ENCODE results near the gene CCDC74B.
"Not testable (repeated sequence)": the region's sequence is repeated elsewhere in the genome, so short reads cannot be mapped to it uniquely, and the experiment has no call there.

CCDC74B gene

GRCh38 chr2:130143266-130144039 is 1.5 kb downstream of the CCDC74B start:
- DNase-seq, result not testable (repeated sequence)

- DNase-seq, result not testable (repeated sequence)
Observed at GRCh38 chr2:130142396-130143265, 2.3 kb downstream of the CCDC74B start.

- DNase-seq, result not testable (repeated sequence)
Observed at GRCh38 chr2:130141645-130142370, 3.1 kb downstream of the CCDC74B start.

- DNase-seq, result not testable (repeated sequence)
Observed at GRCh38 chr2:130141002-130141401, 3.9 kb downstream of the CCDC74B start.

- DNase-seq, result not testable (repeated sequence)
Observed at GRCh38 chr2:130140516-130140915, 4.4 kb downstream of the CCDC74B start.

DNA sequence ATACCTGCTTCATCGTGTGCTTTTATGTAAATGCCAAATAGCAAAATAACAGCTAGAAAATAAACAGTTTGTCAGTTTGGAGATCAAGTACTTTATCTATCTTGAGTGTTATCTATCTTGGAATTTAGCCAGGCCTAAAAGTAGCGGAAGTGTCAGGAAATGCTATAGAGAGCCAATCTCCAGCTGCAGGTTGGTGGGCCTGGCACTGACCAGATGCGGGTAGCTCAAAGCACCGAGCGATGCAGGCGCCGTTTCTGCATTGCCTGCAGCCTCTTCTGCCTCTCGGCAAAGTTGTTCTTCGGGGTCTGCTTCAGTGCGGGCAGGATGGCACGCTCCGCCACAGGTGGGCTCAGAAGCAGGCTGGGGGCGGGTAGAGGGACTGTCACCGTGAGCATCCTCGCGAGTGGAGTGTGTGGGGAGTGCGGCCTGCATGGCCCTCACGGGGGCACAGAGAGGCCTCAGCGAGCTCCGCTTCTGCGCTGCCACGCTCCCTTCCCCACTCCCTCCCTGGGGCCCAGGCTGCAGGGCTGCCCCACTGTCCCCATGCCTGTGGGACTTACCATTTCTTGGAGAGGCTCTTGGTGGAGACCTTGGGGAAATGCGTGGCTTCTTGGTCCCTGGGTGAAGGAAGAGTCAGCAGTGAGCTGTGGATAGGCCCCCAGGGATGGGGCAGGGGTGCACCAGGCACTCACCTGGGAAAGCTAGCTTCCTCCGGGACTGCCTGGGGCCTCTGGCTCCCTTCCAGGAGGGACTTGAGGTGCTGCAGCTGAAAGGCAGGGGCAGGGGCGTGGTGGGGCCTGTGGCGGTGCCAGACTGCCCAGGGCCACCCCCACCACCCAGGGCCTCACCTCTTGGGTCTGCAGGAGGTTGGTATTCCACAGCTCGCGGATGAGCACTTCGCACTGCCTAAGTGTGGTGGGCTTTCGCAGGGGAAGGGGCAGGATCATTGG is 5.3 kb downstream of the CCDC74B start:
- not testable (repeated sequence) for DNase-seq

DNA sequence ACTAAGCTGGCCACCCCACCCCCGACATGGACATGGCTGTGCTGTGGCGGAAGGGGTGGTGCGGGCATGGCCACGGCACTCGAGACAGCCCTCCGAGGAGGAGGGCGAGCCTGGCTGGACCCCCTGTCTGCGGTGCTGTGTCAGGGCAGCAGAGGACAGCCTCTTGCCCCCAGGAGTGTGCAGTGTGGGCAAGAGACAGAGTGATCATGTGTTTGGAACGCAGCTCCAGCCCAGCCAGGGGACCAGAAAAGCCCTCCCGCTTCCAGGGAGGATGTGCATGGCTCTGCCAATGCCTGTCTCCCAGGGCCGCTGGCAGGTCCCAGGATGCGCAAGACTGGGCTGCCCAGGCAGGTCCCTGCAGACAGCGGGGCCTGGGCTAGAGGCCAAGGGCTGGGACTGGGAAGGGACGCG is 6.1 kb downstream of the CCDC74B start:
- not testable (repeated sequence) for DNase-seq

GRCh38 chr2:130138326-130138725 is 6.6 kb downstream of the CCDC74B start:
- DNase-seq, result not testable (repeated sequence)

DNA sequence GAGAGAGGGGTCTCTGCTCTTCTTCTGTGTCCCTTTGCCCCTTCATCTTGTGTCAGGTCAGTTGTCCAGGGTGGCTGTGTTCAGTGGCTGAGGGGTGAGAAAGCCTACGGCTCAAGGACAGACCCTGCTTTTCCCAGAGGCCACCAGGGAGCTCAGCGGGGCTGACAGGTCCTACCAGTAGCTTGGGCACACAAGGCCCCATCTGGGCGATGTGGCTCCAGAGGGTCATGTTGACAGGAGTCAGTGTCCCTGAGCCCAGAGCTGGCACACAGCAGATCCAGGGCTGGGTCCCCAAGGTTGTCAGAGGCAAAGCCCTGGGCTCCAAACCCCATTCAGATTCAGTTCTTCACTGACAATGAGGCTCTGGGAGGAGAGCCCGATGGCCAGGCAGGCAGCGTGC is 7.8 kb downstream of the CCDC74B start:
- DNase-seq, result not testable (repeated sequence)

DNA sequence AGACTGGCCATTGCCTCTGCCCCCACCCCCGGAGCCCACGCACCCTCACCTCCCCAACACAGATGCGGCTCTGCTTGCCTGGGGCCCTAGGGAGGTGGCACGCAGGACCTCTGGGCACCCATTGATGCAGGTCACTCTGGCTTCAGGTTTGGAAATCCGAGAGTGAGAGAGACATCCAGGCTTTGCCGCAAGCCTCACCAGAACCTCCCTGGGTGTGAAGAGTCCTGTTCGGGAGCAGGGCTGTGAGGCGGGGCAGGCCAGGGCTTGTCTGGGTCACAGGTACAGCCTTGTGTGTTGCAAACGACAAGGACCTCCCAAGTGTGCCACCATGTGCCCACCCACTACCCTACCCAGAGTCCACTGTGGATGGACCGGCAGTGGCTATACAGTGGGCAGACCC is 8.4 kb downstream of the CCDC74B start:
- not testable (repeated sequence) for DNase-seq

DNA sequence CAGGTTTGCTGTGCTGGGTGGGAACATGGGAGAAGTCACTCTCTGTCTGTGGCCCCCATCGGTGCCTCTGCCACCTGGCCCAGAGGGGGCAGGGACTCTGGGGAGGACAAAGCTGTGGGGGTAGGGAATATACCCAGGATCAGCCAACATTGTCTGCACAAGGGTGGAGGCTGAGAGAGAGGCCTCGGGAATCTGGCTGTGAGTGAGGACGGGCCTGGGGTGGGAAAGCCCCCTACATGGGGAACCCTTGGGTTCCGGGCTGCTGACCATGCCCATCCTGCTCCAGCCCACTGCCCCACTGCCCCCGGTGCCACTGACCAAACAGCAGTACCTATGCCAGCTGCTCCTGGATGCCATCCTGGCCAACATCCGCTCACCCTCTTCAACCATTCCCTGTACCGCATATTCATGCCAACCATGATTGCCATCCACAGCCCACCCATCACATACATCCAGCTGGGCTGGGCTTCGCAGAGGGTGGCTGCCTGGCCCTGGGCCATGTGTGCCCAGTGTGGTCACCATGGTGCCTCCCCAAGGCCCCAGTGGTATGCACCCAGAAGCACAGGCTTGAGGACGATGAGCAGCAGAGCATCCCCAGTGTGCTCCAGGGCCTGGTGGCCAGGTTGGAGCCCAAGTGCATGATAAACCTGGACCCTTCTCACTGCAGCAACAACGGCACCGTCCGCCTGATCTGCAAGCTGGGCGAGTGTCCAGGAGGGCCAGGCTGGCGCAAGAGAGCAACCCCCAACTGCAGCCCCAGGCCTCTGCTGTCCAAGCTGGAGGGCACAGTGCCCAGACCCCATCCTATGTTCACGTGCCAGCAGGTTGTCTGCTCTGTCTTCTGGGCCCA is 9.0 kb downstream of the CCDC74B start:
- no peak for DNase-seq

DNA sequence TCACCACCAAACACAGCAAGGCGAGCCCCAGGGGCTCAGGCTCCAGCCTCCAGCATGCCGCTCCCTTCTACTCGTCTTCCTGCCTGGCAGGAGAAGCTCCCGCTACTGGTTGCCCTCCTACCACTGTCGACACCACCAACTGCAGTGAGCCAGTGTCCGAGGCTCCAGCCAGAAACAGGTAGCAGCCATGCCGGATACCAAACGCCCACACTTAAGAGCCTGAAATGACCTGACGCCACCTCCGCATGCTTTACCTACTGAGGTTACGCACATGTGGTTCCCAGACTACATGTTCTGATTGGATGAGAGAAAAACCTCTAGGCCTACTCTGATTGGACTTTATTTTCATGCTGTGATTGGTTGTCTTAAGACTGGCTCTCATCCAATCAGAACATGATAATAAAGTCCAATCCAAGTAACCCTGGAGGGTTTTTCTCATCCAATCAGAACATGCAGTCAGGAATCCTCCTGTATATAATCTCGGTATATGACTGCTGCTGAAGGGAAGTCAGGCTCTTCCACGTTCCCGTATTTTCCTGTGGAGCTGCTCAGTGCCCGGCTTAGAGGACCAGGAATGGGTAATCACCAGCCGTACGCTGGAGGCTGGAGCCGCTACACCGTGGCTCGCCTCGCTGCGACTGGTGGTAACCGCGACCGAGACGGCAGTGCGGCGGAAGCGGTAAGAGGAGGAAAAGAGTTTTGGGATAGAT is 15.6 kb downstream of the CCDC74B start, which contains the start of gene POTEF:
TSS of gene POTEF (minus strand) at position 103 of the 710 bp plus-strand sequence. CDS start 8,707 bp downstream, outside the sequence.
- peak in 1 of 2 experiments; percentile 53 for DNase-seq

DNA sequence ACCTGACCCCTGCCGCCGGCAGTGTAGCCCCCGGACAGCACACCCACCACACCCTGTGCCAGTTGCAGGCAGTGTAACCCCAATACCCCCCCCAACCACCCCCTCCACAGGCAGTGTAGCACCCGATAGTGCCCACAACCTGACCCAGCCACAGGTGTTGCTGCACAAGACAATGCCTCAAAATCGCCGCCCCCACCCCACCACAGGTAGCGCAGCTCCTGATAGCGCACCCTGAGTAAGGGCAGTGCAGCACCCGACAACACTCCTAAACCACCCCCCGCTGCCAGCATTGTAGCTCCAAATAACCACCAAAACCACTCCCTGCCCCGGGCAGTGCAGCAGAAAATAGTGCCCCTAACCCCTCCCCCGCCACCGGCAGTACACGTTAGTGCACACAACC is 16.4 kb downstream of the CCDC74B start:
- not testable (repeated sequence) for DNase-seq

GRCh38 chr2:130127726-130128125 is 17.2 kb downstream of the CCDC74B start:
- not testable (repeated sequence) for DNase-seq

DNA sequence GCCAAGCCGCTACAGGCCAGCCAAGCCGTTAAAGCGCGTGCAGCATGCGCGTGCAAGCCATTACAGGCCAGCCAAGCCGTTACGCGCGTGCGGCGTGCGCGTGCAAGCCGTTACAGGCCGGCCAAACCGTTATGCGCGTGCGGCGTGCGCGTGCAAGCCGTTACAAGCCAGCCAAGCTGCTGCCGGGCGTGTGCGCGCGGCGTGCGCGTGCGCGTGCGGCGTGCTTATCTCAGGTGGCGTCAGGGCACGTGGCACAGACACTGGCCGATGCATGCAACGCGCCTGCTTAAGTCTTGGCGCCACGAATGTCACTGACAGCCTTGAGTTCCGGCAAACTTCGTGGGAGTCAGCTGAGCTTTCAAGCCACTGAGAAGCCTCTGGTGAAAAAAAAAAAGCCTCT is 24.0 kb downstream of the CCDC74B start:
- not testable (repeated sequence) for DNase-seq

DNA sequence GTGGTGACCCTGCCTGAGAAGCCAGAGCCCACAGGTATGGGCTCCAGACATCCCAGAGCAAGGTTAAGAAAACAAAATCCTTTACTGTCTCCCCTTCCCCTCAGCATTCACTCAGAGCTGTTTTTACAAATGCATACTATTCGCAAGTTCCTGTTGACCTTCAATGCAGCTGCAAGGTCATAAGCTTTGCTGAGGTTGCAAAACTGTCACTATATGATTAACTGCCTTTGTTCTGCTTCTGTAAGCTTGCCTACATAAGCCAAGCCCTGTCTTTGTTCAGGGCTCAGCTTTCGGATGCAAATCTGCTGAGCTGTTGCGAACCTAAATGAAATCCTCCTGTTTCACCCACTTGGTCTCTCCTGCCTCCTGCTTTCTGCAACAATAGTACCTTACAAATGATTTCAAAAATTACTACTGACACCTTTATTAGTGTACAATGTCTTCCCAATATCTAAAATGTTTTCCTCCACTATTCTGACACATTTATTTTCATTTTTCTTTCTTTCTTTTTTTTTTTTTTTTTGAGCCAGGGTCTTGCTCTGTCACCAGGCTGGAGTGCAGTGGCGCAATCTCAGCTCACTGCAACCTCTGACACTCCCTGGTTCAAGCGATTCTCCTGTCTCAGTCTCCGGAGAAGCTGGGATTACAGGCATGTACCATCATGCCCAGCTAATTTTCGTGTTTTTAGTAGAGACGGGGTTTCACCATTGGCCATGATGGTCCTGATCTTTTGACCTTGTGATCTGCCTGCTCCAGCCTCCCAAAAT is 42.1 kb downstream of the CCDC74B start:
- not testable (repeated sequence) for DNase-seq

Data from NCI-H524 (cell line).